Mesothelial cell of epicardium (in vitro differentiated cells): ENCODE measurements around the gene SOX5. TPM values are rescaled to one million over a fixed set of nuclear protein-coding genes. Genes with fewer than 3 reads are reported as not detected.

Source experiments
- DNase-seq, 2 experiments: peaks; one replicate each; pipeline ENCODE4 v3.0.0; 2021; ENCODE audit warnings: low spot score in 2 of 2; ENCODE audit not compliant: unreplicated experiment in 2 of 2
- H3K27ac Mint-ChIP-seq: 2 replicates; pipeline ENCODE4 v1.8.0; 2021; ENCODE audit warnings: mixed read lengths
- H3K27me3 Mint-ChIP-seq: 2 replicates; pipeline ENCODE4 v1.8.0; 2021; ENCODE audit warnings: low read depth, mixed read lengths
- H3K36me3 Mint-ChIP-seq: 2 replicates; pipeline ENCODE4 v1.8.0; 2021; ENCODE audit warnings: mixed read lengths
- H3K4me1 Mint-ChIP-seq: 2 replicates; pipeline ENCODE4 v1.8.0; 2021; ENCODE audit warnings: mixed read lengths
- H3K4me3 Mint-ChIP-seq: 2 replicates; pipeline ENCODE4 v1.8.0; 2021; ENCODE audit warnings: mild to moderate bottlenecking, moderate library complexity, mixed read lengths
- H3K9me3 Mint-ChIP-seq: 2 replicates; pipeline ENCODE4 v1.8.0; 2021; ENCODE audit warnings: mixed read lengths
- CTCF ChIP-seq: fragments of 200-600 bp; sonication (generic); IDR thresholded peaks from one replicate; pipeline ENCODE4 v1.5.0; 2021; ENCODE audit warnings: antibody characterized with exemption; ENCODE audit not compliant: unreplicated experiment
- total RNA-seq: library from RNA; stranded (reverse); gene quantifications from 3 replicates; pipeline ENCODE4 v1.2.1, GENCODE V29; 2021

SOX5 gene
- total RNA-seq, 1 donor from 2014 or later = 18.4 TPM

- Mint-ChIP-seq H3K4me1 (peaks cover 4% of the 10 kb centered on the region), H3K9me3 (peaks cover 3% of the 10 kb centered on the region), H3K4me3 (no peak overlapping the region), H3K27me3 (no peaks in the 10 kb centered on the region), H3K36me3 (no peaks in the 10 kb centered on the region), H3K27ac (no peak overlapping the region)
- TF ChIP-seq CTCF = no peak
- DNase-seq = no peak
Observed at GRCh38 chr12:23771240-23771949, 178.1 kb downstream of the SOX5 start.

GRCh38 chr12:23770202-23770938 lies 179.1 kb downstream of the SOX5 start:
- Mint-ChIP-seq H3K9me3 (no peaks in the 10 kb centered on the region), H3K4me3 (no peak overlapping the region), H3K27me3 (no peaks in the 10 kb centered on the region), H3K36me3 (no peaks in the 10 kb centered on the region), H3K27ac (no peak overlapping the region), H3K4me1 (peaks cover 4% of the 10 kb centered on the region)
- TF ChIP-seq CTCF = no peak
- DNase-seq = no peak

GRCh38 chr12:23767834-23768233 lies 181.6 kb downstream of the SOX5 start:
- H3K36me3 Mint-ChIP-seq = no peaks in the 10 kb centered on the region
- H3K9me3 Mint-ChIP-seq = no peaks in the 10 kb centered on the region
- no peak overlapping the region for H3K4me3 Mint-ChIP-seq
- DNase-seq = no peak
- TF ChIP-seq CTCF = no peak
- H3K27ac Mint-ChIP-seq = no peak overlapping the region
- H3K27me3 Mint-ChIP-seq = no peaks in the 10 kb centered on the region
- H3K4me1 Mint-ChIP-seq = peaks cover 4% of the 10 kb centered on the region

DNA sequence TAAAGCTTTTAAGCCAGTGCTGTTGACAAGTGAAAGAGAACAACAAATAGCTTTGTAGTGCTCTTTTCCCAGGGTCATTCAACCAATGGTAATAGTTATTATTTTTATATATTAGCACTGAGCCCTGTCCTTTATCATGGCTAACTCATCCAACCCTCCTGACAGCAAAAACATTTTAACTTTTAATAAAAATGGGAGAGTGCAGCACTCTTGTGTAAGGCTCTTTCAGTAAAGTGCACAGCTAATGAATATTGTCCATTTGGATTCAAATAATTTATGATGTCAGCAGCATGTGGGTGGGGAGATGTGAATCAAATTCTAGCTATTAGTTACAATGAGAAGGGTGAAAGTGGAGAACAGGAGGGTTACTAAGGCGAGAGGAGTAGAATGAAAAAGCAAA lies 185.7 kb downstream of the SOX5 start:
- Mint-ChIP-seq H3K36me3 (no peaks in the 10 kb centered on the region), H3K27ac (no peak overlapping the region), H3K4me3 (no peak overlapping the region), H3K4me1 (peaks cover 4% of the 10 kb centered on the region), H3K27me3 (no peaks in the 10 kb centered on the region), H3K9me3 (no peaks in the 10 kb centered on the region)
- TF ChIP-seq CTCF = no peak
- DNase-seq = no peak

- H3K36me3 Mint-ChIP-seq = no peaks in the 10 kb centered on the region
- H3K4me1 Mint-ChIP-seq = peaks cover 10% of the 10 kb centered on the region
Observed at GRCh38 chr12:23760495-23760894, 189.0 kb downstream of the SOX5 start.

More at GRCh38 chr12:23760495-23760894, 189.0 kb downstream of the SOX5 start:
- no peak overlapping the region for H3K4me3 Mint-ChIP-seq
- H3K27ac Mint-ChIP-seq = no peak overlapping the region
- H3K9me3 Mint-ChIP-seq = no peaks in the 10 kb centered on the region
- no peak for DNase-seq
- no peak for TF ChIP-seq CTCF
- H3K27me3 Mint-ChIP-seq = no peaks in the 10 kb centered on the region
